ENCODE results near the gene TIPIN. TPM values are rescaled to one million over a fixed set of nuclear protein-coding genes. Genes with fewer than 3 reads are reported as not detected.

TIPIN gene
- total RNA-seq, 1 donor from 2014 or later: 9.8 TPM

- Histone ChIP-seq H3K27me3 (ENCODE audit: control insufficient read depth, insufficient read depth, low read length) (no peaks in the 10 kb centered on the region), H3K4me3 (ENCODE audit: low read depth, low read length) (no peak overlapping the region), H3K36me3 (ENCODE audit: control insufficient read depth, insufficient read depth, low read length) (no peaks in the 10 kb centered on the region)
- no peak for DNase-seq (ENCODE audit: low read depth)
- no peak for TF ChIP-seq CTCF (IDR thresholded peaks at IDR 0.05; ENCODE audit: insufficient read depth, low read length, poor library complexity, severe bottlenecking)
These were observed 46.8 kb upstream of the TIPIN start for GRCh38 chr15:66403323-66403722.

- no peak for DNase-seq (ENCODE audit: low read depth)
- Histone ChIP-seq H3K27me3 (ENCODE audit: control insufficient read depth, insufficient read depth, low read length) (no peaks in the 10 kb centered on the region), H3K4me3 (ENCODE audit: low read depth, low read length) (no peak overlapping the region), H3K36me3 (ENCODE audit: control insufficient read depth, insufficient read depth, low read length) (no peaks in the 10 kb centered on the region)
- TF ChIP-seq CTCF (IDR thresholded peaks at IDR 0.05; ENCODE audit: insufficient read depth, low read length, poor library complexity, severe bottlenecking): no peak
These were observed 46.3 kb upstream of the TIPIN start for GRCh38 chr15:66402761-66403284.

- TF ChIP-seq CTCF (IDR thresholded peaks at IDR 0.05; ENCODE audit: insufficient read depth, low read length, poor library complexity, severe bottlenecking): no peak
- H3K4me3 ChIP-seq (ENCODE audit: low read depth, low read length): no peak overlapping the region
- DNase-seq (ENCODE audit: low read depth): no peak
- no peaks in the 10 kb centered on the region for H3K36me3 ChIP-seq (ENCODE audit: control insufficient read depth, insufficient read depth, low read length)
- no peaks in the 10 kb centered on the region for H3K27me3 ChIP-seq (ENCODE audit: control insufficient read depth, insufficient read depth, low read length)
These were observed 44.9 kb upstream of the TIPIN start for GRCh38 chr15:66401130-66402021.

GRCh38 chr15:66400351-66400774, 43.9 kb upstream of the TIPIN start:
- Histone ChIP-seq H3K36me3 (ENCODE audit: control insufficient read depth, insufficient read depth, low read length) (no peaks in the 10 kb centered on the region), H3K4me3 (ENCODE audit: low read depth, low read length) (no peak overlapping the region), H3K27me3 (ENCODE audit: control insufficient read depth, insufficient read depth, low read length) (no peaks in the 10 kb centered on the region)
- TF ChIP-seq CTCF (IDR thresholded peaks at IDR 0.05; ENCODE audit: insufficient read depth, low read length, poor library complexity, severe bottlenecking): no peak
- DNase-seq (ENCODE audit: low read depth): no peak

- no peak for DNase-seq (ENCODE audit: low read depth)
- TF ChIP-seq CTCF (IDR thresholded peaks at IDR 0.05; ENCODE audit: insufficient read depth, low read length, poor library complexity, severe bottlenecking): no peak
- Histone ChIP-seq H3K36me3 (ENCODE audit: control insufficient read depth, insufficient read depth, low read length) (no peaks in the 10 kb centered on the region), H3K27me3 (ENCODE audit: control insufficient read depth, insufficient read depth, low read length) (no peaks in the 10 kb centered on the region), H3K4me3 (ENCODE audit: low read depth, low read length) (no peak overlapping the region)
These were observed 42.8 kb upstream of the TIPIN start for GRCh38 chr15:66399276-66399675.

Measured in kidney epithelial cell (primary cell).